Skeletal muscle satellite cell (primary cell): ENCODE data around the gene TFF1.

Source experiments
- H3K27me3 ChIP-seq: 2 replicates; pipeline ENCODE4 v1.7.0; 2013; ENCODE audit warnings: low read length; ENCODE audit not compliant: control insufficient read depth, insufficient read depth
- H3K36me3 ChIP-seq: 2 replicates; pipeline ENCODE4 v1.7.0; 2013; ENCODE audit warnings: mild to moderate bottlenecking, control low read depth, low read length; ENCODE audit not compliant: insufficient read depth
- H3K4me1 ChIP-seq: 2 replicates; pipeline ENCODE4 v1.7.0; 2013; ENCODE audit warnings: low read length; ENCODE audit not compliant: control insufficient read depth, insufficient read depth
- H3K4me2 ChIP-seq: 2 replicates; pipeline ENCODE4 v1.7.0; 2013; ENCODE audit warnings: mild to moderate bottlenecking, low read length
- H3K4me3 ChIP-seq: 2 replicates; pipeline ENCODE4 v1.7.0; 2013; ENCODE audit warnings: low read length
- H3K9ac ChIP-seq: 2 replicates; pipeline ENCODE4 v1.7.0; 2013; ENCODE audit warnings: mild to moderate bottlenecking, low read depth, low read length, moderate library complexity
- H3K9me3 ChIP-seq: replicated peaks from 2 replicates; pipeline ENCODE4 v1.7.0; 2013; ENCODE audit warnings: mild to moderate bottlenecking, control low read depth, low read length

Gene TFF1

GRCh38 chr21:42336054-42336453, 30.3 kb downstream of the TFF1 start:
- Histone ChIP-seq H3K9me3 (no peaks in the 10 kb centered on the region), H3K9ac (no peak overlapping the region), H3K4me2 (no peak overlapping the region), H3K27me3 (peaks cover 10% of the 10 kb centered on the region), H3K4me1 (no peaks in the 10 kb centered on the region), H3K36me3 (no peaks in the 10 kb centered on the region), H3K4me3 (no peak overlapping the region)

GRCh38 chr21:42332557-42333317, 33.6 kb downstream of the TFF1 start:
- Histone ChIP-seq H3K4me3 (no peak overlapping the region), H3K9me3 (no peaks in the 10 kb centered on the region), H3K36me3 (no peaks in the 10 kb centered on the region), H3K4me2 (no peak overlapping the region), H3K27me3 (peaks cover 10% of the 10 kb centered on the region), H3K4me1 (no peaks in the 10 kb centered on the region), H3K9ac (no peak overlapping the region)

GRCh38 chr21:42331660-42332059, 34.7 kb downstream of the TFF1 start:
- no peaks in the 10 kb centered on the region for H3K36me3 ChIP-seq
- H3K4me1 ChIP-seq: no peaks in the 10 kb centered on the region
- no peak overlapping the region for H3K4me3 ChIP-seq
- no peak overlapping the region for H3K9ac ChIP-seq
- peaks cover 7% of the 10 kb centered on the region for H3K27me3 ChIP-seq
- H3K4me2 ChIP-seq: no peak overlapping the region
- H3K9me3 ChIP-seq: no peaks in the 10 kb centered on the region

- H3K4me1 ChIP-seq: no peaks in the 10 kb centered on the region
- H3K4me3 ChIP-seq: no peak overlapping the region
- no peaks in the 10 kb centered on the region for H3K27me3 ChIP-seq
- no peaks in the 10 kb centered on the region for H3K36me3 ChIP-seq
- H3K9ac ChIP-seq: no peak overlapping the region
- no peaks in the 10 kb centered on the region for H3K9me3 ChIP-seq
- H3K4me2 ChIP-seq: no peak overlapping the region
Measured at GRCh38 chr21:42330380-42331371, 35.7 kb downstream of the TFF1 start.

- H3K9me3 ChIP-seq: no peaks in the 10 kb centered on the region
- H3K4me2 ChIP-seq: no peak overlapping the region
- H3K4me3 ChIP-seq: no peak overlapping the region
Measured at GRCh38 chr21:42324896-42325295, 41.4 kb downstream of the TFF1 start.

GRCh38 chr21:42321845-42322244, 44.5 kb downstream of the TFF1 start:
- Histone ChIP-seq H3K4me3 (no peak overlapping the region), H3K4me2 (no peak overlapping the region), H3K9me3 (no peaks in the 10 kb centered on the region), H3K36me3 (no peaks in the 10 kb centered on the region), H3K4me1 (no peaks in the 10 kb centered on the region), H3K27me3 (no peaks in the 10 kb centered on the region), H3K9ac (no peak overlapping the region)

More at GRCh38 chr21:42324896-42325295, 41.4 kb downstream of the TFF1 start:
- Histone ChIP-seq H3K27me3 (no peaks in the 10 kb centered on the region), H3K4me1 (no peaks in the 10 kb centered on the region), H3K9ac (no peak overlapping the region), H3K36me3 (no peaks in the 10 kb centered on the region)

- Histone ChIP-seq H3K36me3 (no peaks in the 10 kb centered on the region), H3K4me2 (no peak overlapping the region), H3K4me3 (no peak overlapping the region), H3K27me3 (no peaks in the 10 kb centered on the region), H3K9me3 (no peaks in the 10 kb centered on the region), H3K4me1 (no peaks in the 10 kb centered on the region), H3K9ac (no peak overlapping the region)
Measured at GRCh38 chr21:42321231-42321630, 45.1 kb downstream of the TFF1 start.

- Histone ChIP-seq H3K36me3 (no peaks in the 10 kb centered on the region), H3K9me3 (no peaks in the 10 kb centered on the region), H3K4me2 (no peak overlapping the region), H3K4me3 (no peak overlapping the region), H3K4me1 (no peaks in the 10 kb centered on the region), H3K9ac (no peak overlapping the region), H3K27me3 (no peaks in the 10 kb centered on the region)
Measured at GRCh38 chr21:42320791-42321190, 45.5 kb downstream of the TFF1 start.

GRCh38 chr21:42319851-42320572, 46.3 kb downstream of the TFF1 start:
- no peaks in the 10 kb centered on the region for H3K4me1 ChIP-seq
- H3K9me3 ChIP-seq: no peaks in the 10 kb centered on the region
- H3K4me2 ChIP-seq: no peak overlapping the region
- H3K4me3 ChIP-seq: no peak overlapping the region
- no peak overlapping the region for H3K9ac ChIP-seq
- peaks cover 2% of the 10 kb centered on the region for H3K27me3 ChIP-seq
- H3K36me3 ChIP-seq: no peaks in the 10 kb centered on the region

GRCh38 chr21:42319376-42319775, 47.0 kb downstream of the TFF1 start:
- Histone ChIP-seq H3K9ac (no peak overlapping the region), H3K4me3 (no peak overlapping the region), H3K4me1 (no peaks in the 10 kb centered on the region), H3K4me2 (no peak overlapping the region), H3K9me3 (no peaks in the 10 kb centered on the region), H3K36me3 (no peaks in the 10 kb centered on the region), H3K27me3 (peaks cover 3% of the 10 kb centered on the region)
